Activated naive CD8-positive, alpha-beta T cell treated with anti-CD3 and anti-CD28 coated beads, Interleukin-2, amount 50 U/mL, for 16 hours (primary cell): ENCODE measurements around the gene PHACTR1.

Experiments used
- DNase-seq: peaks from one replicate; pipeline ENCODE4 v3.0.0-alpha.2; 2020; ENCODE audit warnings: low read depth, low spot score

PHACTR1 gene

DNA sequence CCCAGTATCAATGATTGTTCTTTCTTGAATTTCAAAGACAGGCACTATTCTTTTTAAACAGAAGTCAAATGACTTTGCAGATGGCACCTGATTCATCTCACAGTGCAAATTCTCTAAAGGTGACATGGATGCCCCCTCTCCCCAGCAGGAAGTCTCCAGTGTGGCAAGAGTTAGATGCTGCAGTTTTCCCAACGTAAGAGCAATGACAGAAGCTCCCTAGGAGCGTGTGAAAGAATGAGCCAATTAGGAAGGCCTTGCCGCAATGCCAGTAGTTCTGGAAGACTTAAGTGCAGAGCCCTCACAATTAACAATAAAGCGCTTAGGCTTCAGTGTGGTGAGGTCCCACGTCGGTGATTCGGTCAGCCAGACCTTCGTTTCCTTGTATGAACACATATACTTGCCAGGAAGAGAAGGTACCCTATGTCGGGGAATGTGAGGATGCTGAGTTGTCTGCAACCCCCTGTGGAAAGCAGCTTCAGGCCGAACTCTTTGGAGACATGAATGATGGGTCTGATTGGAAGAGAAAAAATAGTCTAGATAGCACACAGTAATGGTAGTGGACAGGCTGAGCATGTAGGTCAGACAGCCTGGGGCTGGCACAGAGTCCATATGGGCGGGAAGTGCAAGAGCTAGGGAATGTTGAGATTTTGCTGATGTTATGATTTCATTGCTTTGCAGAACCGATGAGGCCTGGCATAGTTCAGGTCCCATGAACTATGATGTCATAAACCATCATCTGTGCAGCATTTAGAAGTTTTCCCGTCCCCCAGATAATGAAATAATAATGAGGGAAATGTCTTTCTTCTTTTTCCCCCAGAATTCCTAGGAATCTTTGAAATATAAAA is 132.6 kb downstream of the PHACTR1 start:
- DNase-seq: no peak

DNA sequence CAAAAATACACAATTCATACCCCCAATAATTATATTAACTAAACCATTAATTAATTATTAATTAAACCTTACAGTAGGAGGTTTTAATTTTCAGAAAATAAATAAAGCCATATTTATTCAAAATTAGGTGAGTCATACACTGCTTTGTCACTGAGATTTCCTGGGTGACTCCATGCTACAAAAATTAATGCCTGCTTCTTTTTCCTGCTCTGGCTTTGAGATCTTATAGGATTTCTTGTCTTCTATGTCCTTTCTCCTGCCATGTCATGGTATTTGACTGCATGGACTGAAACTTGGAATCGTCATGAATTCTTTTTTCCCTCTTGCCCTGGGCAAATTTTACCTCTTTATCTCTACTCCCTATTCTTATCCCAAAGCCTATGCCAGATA is 133.2 kb downstream of the PHACTR1 start:
- DNase-seq: no peak

DNA sequence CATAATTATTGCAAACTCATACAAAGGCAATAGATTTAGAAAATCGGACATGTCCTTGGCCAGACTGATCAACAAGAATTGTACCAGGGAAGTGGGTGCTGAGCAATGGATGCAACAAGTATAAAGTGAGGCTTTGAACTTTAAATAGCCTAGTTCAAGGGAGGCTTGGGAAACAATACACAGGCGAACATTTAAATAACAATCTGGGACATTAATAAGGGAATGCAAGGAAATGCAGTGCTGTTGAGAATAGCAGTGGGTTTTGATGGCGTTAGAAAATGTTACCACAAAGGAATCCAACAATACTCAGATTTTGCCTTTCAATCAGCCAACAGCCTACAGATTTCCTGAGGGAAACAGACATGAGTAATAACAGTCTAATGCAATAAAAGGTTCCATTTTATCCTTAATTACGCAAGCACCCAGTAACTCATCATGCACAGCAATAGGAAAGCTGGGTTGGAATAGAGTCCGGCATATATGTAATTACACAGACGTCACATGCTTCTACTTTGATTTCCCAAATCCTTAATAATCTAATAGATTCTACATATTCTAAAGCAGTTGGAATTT is 134.6 kb downstream of the PHACTR1 start:
- DNase-seq: no peak

DNA sequence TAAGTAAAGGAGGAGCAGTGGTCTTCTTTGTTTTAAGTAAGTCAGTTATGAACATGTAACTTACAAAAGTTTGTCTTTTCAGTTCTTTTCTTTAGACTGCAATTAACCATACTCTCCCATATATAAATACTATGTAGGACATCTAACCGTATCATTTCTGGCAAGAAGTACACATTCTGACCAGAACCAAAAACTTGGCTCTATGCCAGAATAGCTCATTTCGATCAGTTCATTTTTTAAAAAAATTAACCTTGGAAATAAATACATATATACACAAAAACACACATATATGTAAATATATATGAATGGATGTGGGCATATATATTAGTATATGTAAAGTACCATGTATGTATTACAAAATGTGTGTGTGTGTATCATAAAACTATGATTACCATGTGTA is 145.0 kb downstream of the PHACTR1 start:
- DNase-seq: no peak

DNA sequence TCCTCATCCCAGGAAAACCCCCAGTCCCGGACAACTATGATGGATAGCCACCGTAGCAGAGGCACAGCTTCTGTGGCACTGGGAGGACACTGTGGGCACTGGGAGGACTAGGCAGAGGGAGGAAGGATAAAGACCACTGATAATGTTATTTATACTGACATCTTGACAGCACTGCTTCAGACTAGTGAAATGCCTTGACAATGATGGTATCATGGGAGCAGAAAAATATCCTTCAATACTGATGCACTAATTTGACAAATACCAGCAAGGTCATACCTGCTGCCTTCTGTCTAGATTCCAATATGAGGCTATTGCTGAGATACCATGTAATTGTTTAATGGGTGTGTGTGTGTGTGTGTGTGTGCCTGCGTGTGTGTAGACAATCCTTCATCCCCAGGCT is 148.6 kb downstream of the PHACTR1 start:
- no peak for DNase-seq

DNA sequence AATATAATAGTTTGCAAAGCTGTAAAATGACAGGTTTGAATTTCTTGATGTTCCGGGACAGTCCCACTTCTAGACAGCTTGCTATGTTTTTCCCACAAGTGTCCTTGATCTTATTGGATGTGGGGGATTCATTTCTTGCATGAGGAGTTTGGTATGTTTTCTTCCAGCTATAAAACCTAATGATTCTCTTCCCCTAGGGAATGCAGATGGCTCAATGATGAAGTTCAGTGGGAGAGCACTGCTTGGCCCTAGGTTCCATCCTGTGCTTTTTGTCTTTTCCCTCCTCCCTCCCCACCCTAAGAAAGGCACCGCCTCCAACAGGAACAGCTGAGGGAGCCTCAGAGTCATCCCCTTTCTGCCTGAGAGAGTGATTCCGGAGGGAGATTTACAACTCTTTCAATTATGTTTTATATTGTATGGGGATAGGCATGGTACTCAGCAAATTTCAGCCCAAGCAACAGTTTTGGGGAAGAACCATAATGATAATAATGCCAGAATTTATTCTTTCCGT is 149.2 kb downstream of the PHACTR1 start:
- DNase-seq: no peak

DNA sequence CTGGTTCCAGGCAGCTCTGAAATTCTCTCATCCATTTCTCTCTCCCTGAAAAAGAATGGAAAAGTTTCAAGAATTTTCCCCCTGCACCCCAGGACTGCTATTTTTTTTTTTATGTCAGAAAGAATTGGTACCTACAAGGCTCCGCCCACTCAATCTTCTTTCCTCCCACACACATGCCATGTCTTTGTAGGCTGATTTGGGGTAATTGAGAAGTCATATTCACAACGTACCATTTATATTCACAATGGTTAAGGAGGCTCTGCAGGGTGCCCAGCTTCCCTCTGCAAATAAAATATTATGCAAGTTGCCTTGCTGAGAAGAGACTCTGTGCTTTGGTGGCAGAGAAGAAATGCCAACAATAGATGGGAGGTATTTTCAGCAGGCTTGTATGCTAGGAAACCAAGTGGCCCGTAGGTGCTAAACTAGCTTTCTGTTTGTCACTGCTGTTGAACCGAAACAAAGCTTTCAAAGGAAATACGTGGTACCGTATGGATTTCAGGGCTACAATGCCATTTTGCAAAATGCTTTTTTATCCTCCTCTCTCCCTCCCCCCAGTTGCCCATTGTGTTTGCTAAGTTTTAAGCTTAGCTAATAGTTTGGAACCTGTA is 150.0 kb downstream of the PHACTR1 start:
- no peak for DNase-seq

DNA sequence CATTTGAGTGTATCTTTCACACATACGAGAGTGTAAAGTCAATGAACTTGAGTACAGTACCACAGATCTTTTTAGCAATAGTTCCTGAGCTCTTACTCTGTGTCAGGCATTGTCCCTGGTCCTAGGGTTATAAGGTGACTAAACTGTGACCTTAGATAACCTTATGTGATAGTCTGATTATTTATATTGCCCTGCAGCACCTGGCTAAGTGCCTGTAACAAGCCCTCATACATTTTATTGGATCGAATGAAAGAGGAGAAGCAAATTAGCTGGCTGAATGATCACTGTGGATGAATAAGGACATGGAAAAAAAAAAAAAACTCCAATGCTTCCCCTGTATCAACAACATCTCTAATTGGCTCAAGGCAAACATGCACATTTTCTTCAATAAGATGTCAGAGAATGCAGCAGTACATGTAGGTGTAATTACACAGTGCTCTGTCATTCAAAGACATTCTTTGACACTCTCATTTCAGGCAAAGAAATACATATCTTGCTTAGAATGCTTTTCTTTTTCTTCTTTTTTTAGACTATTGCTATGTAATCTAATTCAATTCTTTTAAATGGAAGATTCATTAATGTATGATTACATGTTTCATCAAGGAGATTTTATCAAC is 153.4 kb downstream of the PHACTR1 start:
- DNase-seq: no peak

DNA sequence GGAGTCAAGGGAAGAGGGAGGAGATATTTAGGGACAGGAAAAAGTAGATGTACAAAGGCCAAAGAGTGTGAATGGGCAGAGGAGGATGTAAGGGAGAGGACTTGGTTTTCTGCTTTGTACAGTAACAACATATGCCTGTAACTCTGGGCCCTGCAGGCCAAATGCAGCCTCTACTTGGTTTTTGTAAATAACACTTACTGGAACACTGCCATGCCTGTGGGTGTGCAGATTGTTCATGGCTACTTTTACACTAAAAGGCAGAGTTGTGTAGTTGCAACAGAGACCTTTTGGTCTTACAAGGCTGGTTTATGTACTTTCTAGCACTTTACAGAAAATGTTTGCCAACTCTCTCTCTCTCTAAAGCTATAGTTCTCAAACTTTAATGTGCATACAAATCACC is 157.1 kb downstream of the PHACTR1 start:
- no peak for DNase-seq

DNA sequence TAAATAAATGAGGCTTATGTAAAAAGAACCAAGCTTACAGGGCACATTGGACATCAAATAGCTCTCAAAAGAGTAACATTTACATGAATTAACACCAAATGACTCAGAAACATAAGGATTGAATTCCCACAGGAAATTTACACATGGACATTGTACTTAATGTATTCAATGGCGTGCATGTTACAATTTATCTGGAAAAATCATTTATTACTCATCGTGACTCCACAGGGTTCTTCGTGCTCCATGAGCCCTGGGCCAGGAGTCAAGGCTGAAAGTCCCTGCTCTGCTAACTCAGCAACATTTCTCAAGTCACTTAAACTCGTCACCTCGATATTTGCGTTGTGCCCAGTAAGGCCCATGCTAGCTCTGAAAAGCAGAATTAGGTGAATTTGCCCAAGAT is 158.5 kb downstream of the PHACTR1 start:
- DNase-seq: no peak

DNA sequence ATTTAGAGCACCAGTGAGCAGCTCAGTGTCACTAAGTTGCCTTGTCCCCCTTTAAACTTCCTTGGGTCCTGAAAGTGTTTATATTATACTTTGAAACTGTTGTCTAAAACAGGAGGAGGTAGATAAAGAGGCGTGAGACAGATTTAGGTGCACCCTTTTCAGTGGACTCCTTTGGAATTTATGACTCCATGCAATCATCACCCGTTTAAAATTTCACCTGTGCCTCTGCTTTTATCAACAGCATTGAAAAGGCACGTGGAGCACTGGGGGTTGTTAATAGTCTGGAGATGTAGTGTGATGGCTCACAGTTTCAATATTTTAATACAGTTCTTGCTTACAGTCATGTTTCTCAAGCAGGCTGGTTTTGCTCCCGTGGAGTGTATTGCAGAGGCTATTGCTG is 162.2 kb downstream of the PHACTR1 start:
- no peak for DNase-seq

DNA sequence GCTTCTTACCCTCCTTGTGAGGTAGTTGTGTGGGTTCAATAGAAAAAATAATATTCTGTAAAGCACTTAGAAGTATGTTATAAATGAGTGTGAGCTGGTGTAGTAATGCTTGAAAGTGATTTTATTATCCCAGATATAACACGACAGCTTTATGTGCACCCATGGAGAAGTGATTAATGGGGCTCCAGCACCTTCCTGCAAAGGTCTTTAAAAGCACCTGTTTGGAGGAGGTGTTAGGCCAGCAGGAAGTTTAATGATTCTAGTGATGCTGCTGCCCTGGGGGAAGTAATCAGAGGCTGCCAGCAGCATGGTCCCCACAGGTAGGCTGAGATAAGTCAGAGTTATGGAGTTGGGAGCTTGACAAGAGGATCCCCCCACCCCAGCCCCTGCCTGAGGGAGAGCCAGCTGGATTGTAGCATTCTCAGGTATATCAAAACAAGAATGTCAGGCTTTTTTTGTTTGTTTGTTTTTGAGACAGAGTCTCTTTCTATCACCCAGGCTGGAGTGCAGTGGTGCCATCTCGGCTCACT is 166.3 kb downstream of the PHACTR1 start:
- no peak for DNase-seq

DNA sequence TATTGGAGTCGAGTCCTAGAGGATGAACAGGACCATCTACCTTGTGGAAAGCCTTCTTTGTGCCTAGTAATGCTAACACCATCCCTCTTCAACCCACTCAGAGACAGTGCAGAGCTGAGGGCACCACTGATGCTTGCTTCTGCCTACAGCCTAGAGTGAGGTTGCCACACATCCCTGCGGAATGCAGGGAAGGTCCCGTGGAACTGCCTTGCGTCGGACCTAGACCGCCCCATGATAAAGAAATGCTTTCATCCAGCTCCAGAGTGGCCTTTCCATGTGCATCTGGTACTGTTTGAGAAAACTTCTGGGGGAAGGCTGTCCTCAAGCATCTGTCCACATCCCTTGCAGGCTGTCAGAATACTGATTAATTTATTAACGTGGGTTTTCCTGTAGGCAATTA is 168.4 kb downstream of the PHACTR1 start:
- DNase-seq: no peak

DNA sequence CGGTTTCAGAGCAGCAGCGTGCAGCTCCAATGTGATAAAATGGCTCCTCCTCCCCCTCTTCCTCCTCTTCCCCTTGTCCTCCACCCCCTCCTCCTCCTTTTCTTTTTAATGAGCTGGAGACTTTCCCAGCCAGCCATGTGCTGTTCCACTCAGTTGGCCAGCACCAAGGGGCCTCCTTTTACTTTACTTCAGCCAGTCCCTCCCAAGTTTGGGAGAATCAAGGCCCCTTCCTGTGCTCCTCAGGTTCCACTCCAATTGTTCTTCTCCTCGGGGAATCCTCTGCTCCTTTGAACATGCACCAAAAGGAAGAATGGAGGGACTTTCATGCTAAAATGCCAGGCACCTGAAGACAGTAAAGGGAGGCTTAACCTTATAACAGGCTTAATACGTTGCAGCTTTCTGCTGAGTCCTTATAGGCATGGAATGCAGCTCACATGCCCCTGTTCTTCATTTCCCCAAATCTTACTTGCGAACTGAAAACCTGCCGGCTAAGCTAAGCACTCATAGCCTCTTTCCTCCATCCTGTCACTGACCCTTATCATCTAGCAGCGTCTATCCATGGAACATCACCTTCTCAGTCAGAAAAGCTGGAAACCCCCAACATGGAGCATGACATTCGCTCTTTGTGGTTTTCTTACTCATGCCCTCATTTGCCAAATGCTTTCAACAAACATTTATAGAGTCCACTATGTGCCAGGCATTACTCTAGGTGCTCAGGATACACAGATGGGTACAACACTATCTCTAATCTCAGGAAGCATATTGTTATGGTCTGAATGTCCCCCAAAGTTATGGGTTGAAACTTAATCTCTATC is 170.6 kb downstream of the PHACTR1 start:
- DNase-seq: no peak

DNA sequence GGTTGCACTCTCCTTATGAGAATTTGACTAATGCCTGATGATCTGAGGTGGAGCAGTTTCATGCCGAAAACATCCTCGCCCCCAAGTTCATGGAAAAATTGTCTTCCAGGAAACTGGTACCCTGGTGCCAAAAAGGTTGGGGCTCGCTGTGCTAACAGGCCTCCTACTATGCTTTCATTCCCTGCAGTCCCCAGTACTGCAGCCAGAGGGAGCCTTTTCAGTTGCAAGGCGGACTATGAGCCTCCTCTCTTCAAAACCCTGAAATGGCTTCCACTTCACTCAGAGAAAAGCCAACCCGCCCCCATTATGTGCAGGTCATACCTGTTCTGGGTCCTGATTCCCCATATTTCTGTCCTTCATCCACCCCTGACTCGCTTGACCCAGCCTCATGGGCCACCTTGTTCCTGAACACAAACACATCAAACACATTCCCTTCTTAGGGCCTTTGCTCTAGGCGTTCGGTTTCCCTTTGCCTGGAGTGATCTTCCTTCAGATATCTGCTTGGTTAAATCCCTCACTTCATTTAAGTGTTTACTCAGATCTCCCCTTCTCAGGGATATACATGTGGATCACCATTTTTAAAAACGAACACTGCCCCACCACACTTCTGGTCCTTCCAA is 173.7 kb downstream of the PHACTR1 start:
- no peak for DNase-seq

DNA sequence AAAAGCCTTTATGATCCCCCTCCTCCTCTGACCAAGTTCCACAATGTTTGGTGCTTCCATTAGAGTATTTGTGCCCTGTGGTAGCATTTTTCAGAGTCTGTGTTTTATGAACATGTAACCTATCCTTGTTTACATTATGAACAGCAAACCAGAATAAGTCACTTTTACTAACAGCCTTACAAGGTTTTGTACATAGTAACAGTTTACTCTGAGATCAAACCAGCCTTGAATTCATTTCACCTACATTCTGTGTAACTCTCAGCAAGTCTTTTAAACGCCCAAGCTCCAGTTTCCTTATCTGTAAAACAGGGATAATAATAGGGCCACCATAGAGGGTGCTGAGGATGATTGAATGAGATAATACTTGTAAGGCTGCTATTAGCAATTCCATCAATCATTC is 175.0 kb downstream of the PHACTR1 start:
- DNase-seq: no peak

DNA sequence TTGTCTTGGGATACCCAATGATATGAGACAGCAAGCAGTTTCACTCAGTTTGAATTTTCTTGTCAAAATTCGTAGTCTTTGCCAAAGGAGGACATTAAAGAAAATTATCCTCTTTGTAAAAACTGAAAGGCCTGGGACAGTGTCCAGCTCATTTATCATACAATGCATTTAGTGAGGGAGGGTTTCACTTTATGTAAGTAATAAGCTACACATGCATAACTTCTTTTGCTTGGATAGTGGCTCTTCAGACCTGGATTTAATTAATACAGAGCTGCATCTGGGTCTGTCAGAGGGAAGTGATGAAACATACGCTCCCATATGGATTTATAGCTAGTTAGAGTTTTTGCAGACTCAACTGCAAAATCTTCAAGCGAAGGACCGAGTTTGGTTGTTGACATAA is 175.6 kb downstream of the PHACTR1 start:
- DNase-seq: no peak

DNA sequence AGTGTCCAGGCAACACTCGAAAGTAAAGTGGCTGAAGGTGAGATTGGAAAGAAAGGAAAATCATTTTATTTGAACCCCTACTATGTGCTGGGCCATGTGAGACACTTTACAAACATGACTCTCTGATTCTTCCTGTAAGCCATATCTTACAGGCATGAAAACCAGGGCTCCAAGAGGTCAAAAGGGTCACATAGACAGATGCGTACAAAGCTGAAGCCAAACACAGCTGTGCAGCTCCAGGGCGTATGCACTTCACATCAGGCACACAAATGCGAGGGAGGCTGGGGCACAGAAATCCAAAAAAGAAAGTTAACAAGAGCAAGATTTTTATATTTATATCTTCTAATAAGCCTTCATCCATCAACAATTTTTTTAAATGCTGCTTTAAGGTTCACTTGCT is 176.5 kb downstream of the PHACTR1 start:
- no peak for DNase-seq

DNA sequence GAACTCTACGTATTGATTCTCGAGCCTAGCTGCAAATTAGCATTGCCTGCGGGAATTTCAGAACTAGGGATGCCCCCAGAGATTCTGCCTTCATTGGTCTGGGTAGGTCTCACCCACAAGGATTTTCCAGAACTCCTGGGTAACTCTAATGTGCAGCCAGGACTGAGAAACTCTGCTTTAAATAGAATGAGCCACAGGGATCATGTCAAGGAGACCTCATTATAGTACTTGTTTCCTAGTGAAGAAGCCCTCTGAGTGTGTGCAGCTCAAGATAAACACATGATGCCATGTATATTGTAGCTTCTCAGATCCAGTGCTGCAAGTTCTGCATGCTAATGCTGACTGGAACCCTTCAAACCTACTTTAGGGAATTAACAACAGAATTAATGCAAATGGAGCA is 179.2 kb downstream of the PHACTR1 start:
- no peak for DNase-seq

DNA sequence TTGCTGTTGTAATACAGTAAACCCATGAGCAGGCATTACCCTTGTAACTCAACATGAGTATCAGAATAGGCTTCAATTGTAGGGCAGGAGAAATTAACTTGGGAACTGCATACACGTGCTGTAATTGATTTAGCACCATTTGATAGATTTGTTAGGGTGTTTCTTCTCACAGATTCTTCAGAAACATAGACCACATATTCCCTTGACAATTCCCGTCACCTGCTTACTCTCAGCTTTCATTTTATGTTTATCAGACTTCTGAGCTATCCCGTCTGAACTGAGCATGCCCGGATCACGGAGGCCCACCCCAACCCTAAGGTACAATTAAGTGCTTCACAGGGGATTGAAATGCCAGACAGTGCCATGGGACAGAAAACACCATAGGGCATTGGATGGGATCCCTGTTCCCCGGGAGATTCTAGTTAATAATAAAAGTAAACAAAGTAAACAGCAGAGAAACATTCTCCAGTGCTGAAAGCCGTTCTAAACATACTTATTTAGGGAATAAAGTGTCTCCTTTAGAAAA is 179.7 kb downstream of the PHACTR1 start:
- no peak for DNase-seq

DNA sequence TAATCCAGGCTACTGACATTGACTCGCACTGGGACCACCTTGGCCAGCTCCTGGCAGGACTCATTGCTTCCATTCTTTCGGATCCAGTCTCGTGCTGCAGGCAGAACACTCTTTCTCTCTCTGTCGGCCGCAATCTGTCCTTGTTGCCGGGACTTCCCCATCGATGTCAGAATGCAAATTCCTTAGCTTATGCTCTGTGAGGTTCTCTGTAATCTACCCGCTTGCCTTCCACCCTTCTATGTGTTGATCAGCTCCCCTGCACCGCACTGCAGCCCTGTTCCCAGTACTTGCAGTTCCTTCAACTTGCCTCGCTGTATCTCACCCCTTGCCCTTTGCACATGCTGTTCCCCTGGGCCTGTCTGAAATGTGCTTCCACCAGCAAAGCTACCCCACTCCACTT is 182.0 kb downstream of the PHACTR1 start:
- no peak for DNase-seq
